Purkinje cell (primary cell): ENCODE results near the gene TMEM255A. TPM values are rescaled to one million over a fixed set of nuclear protein-coding genes. Genes with fewer than 3 reads are reported as not detected.

Experiments
- polyA plus RNA-seq: library from polyadenylated mRNA; unstranded; fragments of >200 nt; fragmentation: Nextera tagmentation; gene quantifications from 2 replicates; pipeline ENCODE4 v1.2.1, GENCODE V29; 2014

The TMEM255A gene
- polyA plus RNA-seq = 142 and 168 TPM in 2 replicates

GRCh38 chrX:120310861-120311726 is at the start of gene TMEM255A:
TSS of gene TMEM255A (minus strand) at chrX:120311461. CDS start at chrX:120311309, 152 bp downstream.

GRCh38 chrX:120250522-120251271 is 60.6 kb downstream of the TMEM255A start, which contains the start of gene ZBTB33:
TSS of gene ZBTB33 (plus strand) at chrX:120250812. CDS start at chrX:120253416, 2,604 bp downstream.

Other genes starting within 250 kb of the TMEM255A start
- gene RHOXF2B, start 233.8 kb downstream of the TMEM255A start, polyA plus RNA-seq = 0.36 TPM in 1 of 2 replicates, not detected in the other
- 1.8 TPM in 1 of 2 replicates, not detected in the other for gene RHOXF1, start 195.5 kb downstream of the TMEM255A start, polyA plus RNA-seq
- gene RHOXF2, start 152.8 kb downstream of the TMEM255A start, polyA plus RNA-seq = 0.97 TPM in 1 of 2 replicates, not detected in the other
- gene ZBTB33, start 60.6 kb downstream of the TMEM255A start, polyA plus RNA-seq = 10.4 and 13.4 TPM in 2 replicates
- not detected in 2 replicates for gene ATP1B4, start 50.6 kb upstream of the TMEM255A start, polyA plus RNA-seq
- 42.2 and 57.9 TPM in 2 replicates for gene LAMP2, start 157.8 kb upstream of the TMEM255A start, polyA plus RNA-seq
- gene CUL4B, start 249.5 kb upstream of the TMEM255A start, polyA plus RNA-seq = 15.1 and 19.0 TPM in 2 replicates